A673 (cell line): ENCODE results near the gene HIVEP1.

ENCODE experiments used
- EZH2 ChIP-seq: fragments of 200-600 bp; sonication (generic); IDR thresholded peaks from 2 replicates; pipeline ENCODE4 v1.6.1; 2017; ENCODE audit warnings: borderline replicate concordance, low read depth, mild to moderate bottlenecking, mixed read lengths, antibody characterized with exemption, low read length; ENCODE audit not compliant: poor library complexity, severe bottlenecking
- TF ChIP-seq, protein P1 (sequence below): fragments of 300-800, 200-600 bp; sonication (generic); conservative IDR thresholded peaks from 2 replicates; pipeline ENCODE4 v1.5.1; 2017; ENCODE audit warnings: low read depth, mild to moderate bottlenecking, antibody characterized with exemption, low read length, moderate library complexity, mixed read lengths

GRCh38 chr6:12102350-12102749 lies 90.2 kb downstream of the HIVEP1 start:
- TF ChIP-seq, protein P1, sequence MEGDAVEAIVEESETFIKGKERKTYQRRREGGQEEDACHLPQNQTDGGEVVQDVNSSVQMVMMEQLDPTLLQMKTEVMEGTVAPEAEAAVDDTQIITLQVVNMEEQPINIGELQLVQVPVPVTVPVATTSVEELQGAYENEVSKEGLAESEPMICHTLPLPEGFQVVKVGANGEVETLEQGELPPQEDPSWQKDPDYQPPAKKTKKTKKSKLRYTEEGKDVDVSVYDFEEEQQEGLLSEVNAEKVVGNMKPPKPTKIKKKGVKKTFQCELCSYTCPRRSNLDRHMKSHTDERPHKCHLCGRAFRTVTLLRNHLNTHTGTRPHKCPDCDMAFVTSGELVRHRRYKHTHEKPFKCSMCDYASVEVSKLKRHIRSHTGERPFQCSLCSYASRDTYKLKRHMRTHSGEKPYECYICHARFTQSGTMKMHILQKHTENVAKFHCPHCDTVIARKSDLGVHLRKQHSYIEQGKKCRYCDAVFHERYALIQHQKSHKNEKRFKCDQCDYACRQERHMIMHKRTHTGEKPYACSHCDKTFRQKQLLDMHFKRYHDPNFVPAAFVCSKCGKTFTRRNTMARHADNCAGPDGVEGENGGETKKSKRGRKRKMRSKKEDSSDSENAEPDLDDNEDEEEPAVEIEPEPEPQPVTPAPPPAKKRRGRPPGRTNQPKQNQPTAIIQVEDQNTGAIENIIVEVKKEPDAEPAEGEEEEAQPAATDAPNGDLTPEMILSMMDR = no peak
- no peak for TF ChIP-seq EZH2
